ENCODE measurements around the gene TTC31.

DNA sequence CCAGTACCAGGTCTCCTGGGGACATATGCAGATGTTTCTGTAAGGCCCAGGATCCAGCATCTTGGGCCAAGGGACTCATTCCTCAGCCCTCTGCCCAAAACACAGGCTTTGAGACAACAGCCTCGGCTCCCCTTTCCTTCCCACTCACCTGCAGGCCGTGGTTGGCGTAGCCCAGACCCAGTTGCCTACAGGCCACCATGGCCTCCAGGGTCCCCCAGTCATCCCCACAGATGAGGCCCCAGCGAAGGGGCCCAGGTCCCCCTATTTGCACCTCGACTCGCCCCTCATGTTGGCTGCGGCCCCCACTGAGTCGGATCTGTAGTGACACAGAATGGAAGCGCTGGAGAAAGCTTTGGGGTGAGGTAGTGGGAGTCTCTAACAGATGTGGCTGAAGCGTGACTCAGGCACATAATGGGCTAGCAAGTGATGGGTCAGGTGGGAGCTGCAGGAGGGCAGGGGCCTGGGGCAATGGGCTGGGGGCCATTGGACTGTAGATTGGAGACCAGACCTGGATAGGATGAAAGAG is 52.6 kb downstream of the TTC31 start:
- TF ChIP-seq CTCF (IDR thresholded peaks at IDR 0.05; ENCODE audit: low read depth, low read length, missing input control) (no peak), JUND (IDR thresholded peaks at IDR 0.05) (no peak), HNF4A (conservative IDR thresholded peaks at IDR 0.05) (no peak), RXRA (IDR thresholded peaks at IDR 0.05) (no peak), RAD21 (IDR thresholded peaks at IDR 0.05) (no peak), TAF1 (conservative IDR thresholded peaks at IDR 0.05) (no peak), ZBTB33 (IDR thresholded peaks at IDR 0.05) (no peak), HNF4G (IDR thresholded peaks at IDR 0.05) (no peak), NR2F2 (IDR thresholded peaks at IDR 0.05) (no peak), EGR1 (IDR thresholded peaks at IDR 0.05; ENCODE audit: low read depth in 2 of 2) (no peak)
